Fibroblast of lung (primary cell): ENCODE data around the gene ST6GAL1.

ENCODE experiments used
- EZH2 ChIP-seq: IDR thresholded peaks from 2 replicates; pipeline ENCODE4 v1.5.1; 2012; ENCODE audit warnings: low read length, control low read depth, mild to moderate bottlenecking; ENCODE audit errors: missing control alignments
- TF ChIP-seq, protein P1 (sequence below), 2 donors: IDR thresholded peaks in 1 of 2; conservative IDR thresholded peaks in 1 of 2; 1 replicate in 1 of 2; 2 replicates in 1 of 2; pipeline ENCODE4 v1.5.1; 2011 to 2012; ENCODE audit warnings: low read length in 2 of 2, control low read depth in 1 of 2, inconsistent platforms in 1 of 2, low read depth in 1 of 2, mild to moderate bottlenecking in 1 of 2

DNA sequence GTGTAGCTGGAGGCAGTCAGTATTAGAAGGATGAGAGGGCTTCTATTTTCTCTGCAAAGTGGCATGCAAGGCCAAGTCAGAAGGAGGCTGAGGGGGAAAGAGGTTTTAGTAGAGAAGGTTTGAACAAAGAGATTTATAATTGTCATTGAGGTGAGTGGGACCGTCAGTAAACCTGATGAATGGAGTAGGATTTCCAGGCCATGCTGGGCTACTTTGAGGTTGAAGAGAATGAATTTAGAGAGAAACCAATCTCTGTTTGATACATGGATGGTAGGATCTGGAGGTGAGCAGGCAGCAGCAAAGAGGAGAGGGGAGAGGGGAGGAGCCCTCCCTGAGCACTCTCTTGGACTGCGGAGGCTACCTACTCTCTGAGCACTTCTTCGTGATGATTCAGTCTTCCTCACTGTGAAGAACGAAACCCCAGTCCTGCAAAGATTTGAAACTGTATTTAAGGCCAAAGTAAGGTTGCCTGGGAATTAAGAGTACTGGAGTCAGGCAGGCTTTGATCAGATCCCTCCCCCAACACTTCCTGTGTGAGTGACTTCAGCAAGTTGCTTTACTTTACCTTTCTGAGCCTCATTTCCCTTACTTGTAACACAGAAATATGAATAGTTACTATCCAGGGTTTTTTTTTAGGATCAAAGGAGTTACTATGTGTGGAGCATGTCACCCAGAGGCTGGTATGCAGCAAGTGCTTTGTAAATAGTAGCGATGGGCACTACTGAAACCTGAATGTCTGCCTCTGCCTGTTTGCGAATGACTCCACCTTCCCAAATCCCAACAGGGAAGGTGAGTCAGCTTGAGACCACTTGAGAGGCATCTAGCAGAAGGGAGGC, 133.2 kb downstream of the ST6GAL1 start:
- no peak for TF ChIP-seq EZH2
- TF ChIP-seq, protein P1, sequence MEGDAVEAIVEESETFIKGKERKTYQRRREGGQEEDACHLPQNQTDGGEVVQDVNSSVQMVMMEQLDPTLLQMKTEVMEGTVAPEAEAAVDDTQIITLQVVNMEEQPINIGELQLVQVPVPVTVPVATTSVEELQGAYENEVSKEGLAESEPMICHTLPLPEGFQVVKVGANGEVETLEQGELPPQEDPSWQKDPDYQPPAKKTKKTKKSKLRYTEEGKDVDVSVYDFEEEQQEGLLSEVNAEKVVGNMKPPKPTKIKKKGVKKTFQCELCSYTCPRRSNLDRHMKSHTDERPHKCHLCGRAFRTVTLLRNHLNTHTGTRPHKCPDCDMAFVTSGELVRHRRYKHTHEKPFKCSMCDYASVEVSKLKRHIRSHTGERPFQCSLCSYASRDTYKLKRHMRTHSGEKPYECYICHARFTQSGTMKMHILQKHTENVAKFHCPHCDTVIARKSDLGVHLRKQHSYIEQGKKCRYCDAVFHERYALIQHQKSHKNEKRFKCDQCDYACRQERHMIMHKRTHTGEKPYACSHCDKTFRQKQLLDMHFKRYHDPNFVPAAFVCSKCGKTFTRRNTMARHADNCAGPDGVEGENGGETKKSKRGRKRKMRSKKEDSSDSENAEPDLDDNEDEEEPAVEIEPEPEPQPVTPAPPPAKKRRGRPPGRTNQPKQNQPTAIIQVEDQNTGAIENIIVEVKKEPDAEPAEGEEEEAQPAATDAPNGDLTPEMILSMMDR (conservative IDR thresholded peaks at IDR 0.05 in 1 of 2, IDR thresholded peaks at IDR 0.05 in 1 of 2; ENCODE audit: low read depth in 1 of 2, low read length in 2 of 2) = no peak
